Measurements from ENCODE around the gene TPSD1.

GRCh38 chr16:1283296-1283695, 27.4 kb downstream of the TPSD1 start:
- TF ChIP-seq, protein P1, sequence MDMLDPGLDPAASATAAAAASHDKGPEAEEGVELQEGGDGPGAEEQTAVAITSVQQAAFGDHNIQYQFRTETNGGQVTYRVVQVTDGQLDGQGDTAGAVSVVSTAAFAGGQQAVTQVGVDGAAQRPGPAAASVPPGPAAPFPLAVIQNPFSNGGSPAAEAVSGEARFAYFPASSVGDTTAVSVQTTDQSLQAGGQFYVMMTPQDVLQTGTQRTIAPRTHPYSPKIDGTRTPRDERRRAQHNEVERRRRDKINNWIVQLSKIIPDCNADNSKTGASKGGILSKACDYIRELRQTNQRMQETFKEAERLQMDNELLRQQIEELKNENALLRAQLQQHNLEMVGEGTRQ (IDR thresholded peaks at IDR 0.05) = no peak
- TF ChIP-seq, protein P2, sequence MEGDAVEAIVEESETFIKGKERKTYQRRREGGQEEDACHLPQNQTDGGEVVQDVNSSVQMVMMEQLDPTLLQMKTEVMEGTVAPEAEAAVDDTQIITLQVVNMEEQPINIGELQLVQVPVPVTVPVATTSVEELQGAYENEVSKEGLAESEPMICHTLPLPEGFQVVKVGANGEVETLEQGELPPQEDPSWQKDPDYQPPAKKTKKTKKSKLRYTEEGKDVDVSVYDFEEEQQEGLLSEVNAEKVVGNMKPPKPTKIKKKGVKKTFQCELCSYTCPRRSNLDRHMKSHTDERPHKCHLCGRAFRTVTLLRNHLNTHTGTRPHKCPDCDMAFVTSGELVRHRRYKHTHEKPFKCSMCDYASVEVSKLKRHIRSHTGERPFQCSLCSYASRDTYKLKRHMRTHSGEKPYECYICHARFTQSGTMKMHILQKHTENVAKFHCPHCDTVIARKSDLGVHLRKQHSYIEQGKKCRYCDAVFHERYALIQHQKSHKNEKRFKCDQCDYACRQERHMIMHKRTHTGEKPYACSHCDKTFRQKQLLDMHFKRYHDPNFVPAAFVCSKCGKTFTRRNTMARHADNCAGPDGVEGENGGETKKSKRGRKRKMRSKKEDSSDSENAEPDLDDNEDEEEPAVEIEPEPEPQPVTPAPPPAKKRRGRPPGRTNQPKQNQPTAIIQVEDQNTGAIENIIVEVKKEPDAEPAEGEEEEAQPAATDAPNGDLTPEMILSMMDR (IDR thresholded peaks at IDR 0.05) = no peak
- TF ChIP-seq NR3C1 (IDR thresholded peaks at IDR 0.05) (no peak), POLR2A (IDR thresholded peaks at IDR 0.05; ENCODE audit: low read length) (no peak)

Data from A549 (cell line).